KMS-11 (cell line): Measurements from ENCODE around the gene KHDC4.

ENCODE experiments used
- H2AFZ ChIP-seq: fragments of 200-600 bp; sonication (generic); 2 replicates; pipeline ENCODE4 v1.6.1; 2016; ENCODE audit warnings: antibody characterized with exemption, mixed run types, low read depth
- H3K27ac ChIP-seq: fragments of 200-600 bp; sonication (generic); 2 replicates; pipeline ENCODE4 v1.6.1; 2016; ENCODE audit warnings: mild to moderate bottlenecking, mixed run types
- H3K27me3 ChIP-seq: fragments of 200-600 bp; sonication (generic); 2 replicates; pipeline ENCODE4 v1.6.1; 2017; ENCODE audit warnings: mild to moderate bottlenecking, low read depth, mixed run types, moderate library complexity; ENCODE audit not compliant: insufficient read depth
- H3K36me3 ChIP-seq: fragments of 200-600 bp; sonication (generic); 2 replicates; pipeline ENCODE4 v1.6.1; 2017; ENCODE audit warnings: mild to moderate bottlenecking, mixed run types; ENCODE audit not compliant: insufficient read depth
- H3K4me1 ChIP-seq: fragments of 200-600 bp; sonication (generic); 2 replicates; pipeline ENCODE4 v1.6.1; 2016; ENCODE audit warnings: mild to moderate bottlenecking, low read depth, mixed run types; ENCODE audit not compliant: poor library complexity, severe bottlenecking
- H3K4me2 ChIP-seq: fragments of 200-600 bp; sonication (generic); 2 replicates; pipeline ENCODE4 v1.7.0; 2016; ENCODE audit warnings: mild to moderate bottlenecking, mixed run types
- H3K4me3 ChIP-seq: fragments of 200-600 bp; sonication (generic); IDR thresholded peaks from 2 replicates; pipeline ENCODE4 v1.6.1; 2017; ENCODE audit warnings: low read depth, low read length, mixed read lengths; ENCODE audit not compliant: insufficient read depth
- H3K79me2 ChIP-seq: fragments of 200-600 bp; sonication (generic); 2 replicates; pipeline ENCODE4 v1.6.1; 2016; ENCODE audit warnings: low read depth, mixed run types; ENCODE audit not compliant: insufficient read depth
- H3K9ac ChIP-seq: fragments of 200-600 bp; sonication (generic); 2 replicates; pipeline ENCODE4 v1.6.1; 2016; ENCODE audit warnings: mild to moderate bottlenecking, mixed run types
- H4K20me1 ChIP-seq: fragments of 200-600 bp; sonication (generic); 2 replicates; pipeline ENCODE4 v1.6.1; 2016; ENCODE audit warnings: mild to moderate bottlenecking, mixed run types; ENCODE audit not compliant: insufficient read depth
- CTCF ChIP-seq: fragments of 200-600 bp; sonication (generic); conservative IDR thresholded peaks from 2 replicates; pipeline ENCODE4 v1.6.1; 2017; ENCODE audit warnings: low read depth, mild to moderate bottlenecking, antibody characterized with exemption, low read length, moderate library complexity, mixed read lengths

Gene KHDC4

DNA sequence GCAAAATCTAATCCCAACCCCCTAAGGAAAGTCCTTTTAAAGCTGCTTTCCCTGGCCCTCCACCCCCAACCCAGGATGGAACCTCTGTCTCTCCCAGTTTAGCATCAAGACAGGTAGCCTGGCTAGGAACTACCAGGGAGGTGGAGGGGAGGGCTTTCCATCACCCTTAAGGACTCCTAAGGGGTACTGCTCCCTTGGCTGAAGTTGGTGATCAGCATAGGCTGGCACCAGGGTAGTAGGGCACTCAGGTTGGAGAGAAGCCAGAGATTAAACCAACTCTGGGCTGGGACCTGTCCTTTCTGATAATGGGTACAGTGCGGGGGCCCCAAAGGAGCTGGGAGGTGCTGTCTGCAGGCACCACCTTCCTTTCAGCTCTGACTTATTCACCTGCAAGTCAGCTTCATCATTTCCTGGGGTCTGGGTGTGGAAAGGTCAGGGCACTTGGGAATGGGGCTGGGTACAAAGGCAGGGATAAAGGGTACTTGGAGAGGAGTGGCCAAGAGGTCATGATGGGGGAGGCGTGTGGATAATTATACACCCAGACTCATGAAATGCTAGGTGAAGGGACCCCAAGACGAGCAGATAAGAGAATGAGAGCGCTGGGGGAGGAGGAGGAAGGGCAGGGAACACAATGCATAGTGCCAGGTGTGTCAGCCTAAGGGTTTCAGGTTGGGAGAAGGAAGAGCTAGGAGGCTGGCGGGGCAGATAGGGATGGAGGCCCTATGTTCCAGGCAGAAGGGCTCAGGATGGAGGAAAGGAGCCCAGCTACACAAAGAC, 42.9 kb upstream of the KHDC4 start:
- Histone ChIP-seq H3K4me1 (peaks cover 69% of the 10 kb centered on the region), H3K36me3 (peaks cover 7% of the 10 kb centered on the region; the same call in 1 of the 2 replicates), H3K4me2 (peak overlapping the region; percentile 95), H3K27me3 (no peaks in the 10 kb centered on the region), H3K27ac (peak overlapping the region; percentile 80), H3K79me2 (peaks cover 100% of the 10 kb centered on the region), H3K4me3 (peak overlapping the region; percentile 99), H3K9ac (peak overlapping the region; percentile 83), H2AFZ (no peak overlapping the region), H4K20me1 (peaks cover 39% of the 10 kb centered on the region)
- TF ChIP-seq CTCF: no peak

DNA sequence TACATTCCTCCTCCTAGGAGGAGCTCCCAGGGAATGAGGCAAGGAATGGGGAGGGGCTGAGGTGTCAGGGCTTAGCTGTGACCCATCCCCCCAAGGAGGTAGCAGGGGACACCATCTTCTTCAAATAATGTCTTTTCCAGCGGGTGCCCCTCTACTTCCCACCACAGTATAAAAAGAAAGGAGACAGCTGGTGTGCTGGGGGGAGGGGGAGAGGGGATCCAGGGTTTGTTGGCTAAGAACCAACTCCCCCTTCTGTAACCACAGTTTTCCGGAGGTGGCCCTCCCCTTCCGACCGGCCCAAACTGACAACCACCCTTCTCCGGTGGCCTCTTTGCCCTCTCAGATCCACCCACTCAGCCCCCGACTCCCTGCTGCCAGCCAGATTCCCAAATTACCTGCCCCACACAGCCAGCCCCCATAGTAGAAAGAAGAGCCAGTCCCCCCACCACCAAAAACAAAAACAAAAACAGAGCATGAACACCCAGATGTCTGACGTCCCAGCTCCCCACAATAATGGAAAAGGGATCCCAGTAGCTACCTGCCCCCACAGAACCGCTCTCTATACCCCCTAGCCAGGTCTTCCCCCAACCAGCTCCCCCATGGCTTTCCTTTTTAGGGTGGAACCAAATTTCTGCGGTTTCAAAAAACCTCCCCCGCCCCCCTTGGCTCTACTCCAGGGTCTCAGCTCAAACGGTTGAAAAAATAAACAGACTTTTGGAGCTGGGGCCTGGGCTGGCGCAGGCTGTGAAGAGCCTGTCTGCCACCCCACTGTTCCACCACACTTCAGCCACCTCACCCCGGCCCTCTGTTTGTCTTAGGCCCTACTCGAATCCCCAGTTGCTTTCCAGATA, 42.1 kb upstream of the KHDC4 start:
- Histone ChIP-seq H3K4me1 (peaks cover 68% of the 10 kb centered on the region), H3K4me3 (peak overlapping the region; percentile 99), H4K20me1 (peaks cover 45% of the 10 kb centered on the region), H2AFZ (no peak overlapping the region), H3K36me3 (peaks cover 7% of the 10 kb centered on the region; the same call in 1 of the 2 replicates), H3K27me3 (no peaks in the 10 kb centered on the region), H3K9ac (peak overlapping the region; percentile 83), H3K4me2 (peak overlapping the region; percentile 95), H3K27ac (peak overlapping the region; percentile 80), H3K79me2 (peaks cover 100% of the 10 kb centered on the region)
- TF ChIP-seq CTCF: no peak

DNA sequence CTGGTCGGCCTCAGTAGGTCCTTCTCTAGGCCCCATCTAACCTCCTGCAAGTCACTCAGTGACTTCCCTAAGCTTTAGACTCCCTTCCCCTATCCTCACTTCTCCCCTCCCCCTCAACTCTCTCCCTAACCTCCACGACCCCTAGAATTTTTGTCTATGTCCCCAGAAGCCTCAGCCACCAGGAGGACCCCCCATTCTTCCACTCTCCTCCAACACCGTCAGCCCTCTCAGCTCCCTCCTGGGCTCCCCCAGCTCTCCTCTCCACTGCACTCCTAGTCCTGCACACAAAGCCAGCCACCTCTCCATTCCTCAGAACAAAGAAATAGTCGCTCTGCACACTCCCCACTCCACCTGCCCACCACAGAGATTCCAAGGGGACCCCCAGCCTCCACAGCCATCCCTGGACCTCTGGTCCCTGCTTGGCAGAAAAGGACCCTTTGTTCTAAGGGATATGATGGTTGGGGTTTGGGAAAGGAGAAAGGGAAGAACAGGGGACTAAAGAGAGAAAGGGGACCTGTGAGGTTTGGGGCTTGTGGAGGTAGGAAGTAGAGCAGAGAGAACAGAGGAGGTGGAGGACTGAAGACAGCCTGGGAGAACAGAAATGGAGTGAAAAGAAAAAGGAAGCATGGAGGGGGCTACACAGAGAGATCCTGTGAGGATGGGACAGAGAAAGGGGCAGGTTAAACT, 41.3 kb upstream of the KHDC4 start:
- no peaks in the 10 kb centered on the region for H3K27me3 ChIP-seq
- H3K27ac ChIP-seq: peak overlapping the region; percentile 80; the same call in 1 of the 2 replicates
- H3K79me2 ChIP-seq: peaks cover 100% of the 10 kb centered on the region
- peaks cover 64% of the 10 kb centered on the region for H3K4me1 ChIP-seq
- H4K20me1 ChIP-seq: peaks cover 50% of the 10 kb centered on the region
- peak; percentile 10; the same call in 1 of the 2 replicates for TF ChIP-seq CTCF
- peak overlapping the region; percentile 95 for H3K4me2 ChIP-seq
- peak overlapping the region; percentile 83; the same call in 1 of the 2 replicates for H3K9ac ChIP-seq
- H3K36me3 ChIP-seq: peaks cover 7% of the 10 kb centered on the region; the same call in 1 of the 2 replicates
- H3K4me3 ChIP-seq: peak overlapping the region; percentile 99
- no peak overlapping the region for H2AFZ ChIP-seq
